ENCODE measurements around the gene H19.

GRCh38 chr11:1982873-1983600 lies 14.6 kb downstream of the H19 start:
- TF ChIP-seq POLR2AphosphoS5 (IDR thresholded peaks at IDR 0.05; ENCODE audit: low read depth, low read length) (no peak), TAF1 (IDR thresholded peaks at IDR 0.05; ENCODE audit: borderline replicate concordance, low read depth, low read length) (no peak)

Data from GM12892 (cell line).